Measurements from ENCODE around the gene FXYD1.

Gene FXYD1

DNA sequence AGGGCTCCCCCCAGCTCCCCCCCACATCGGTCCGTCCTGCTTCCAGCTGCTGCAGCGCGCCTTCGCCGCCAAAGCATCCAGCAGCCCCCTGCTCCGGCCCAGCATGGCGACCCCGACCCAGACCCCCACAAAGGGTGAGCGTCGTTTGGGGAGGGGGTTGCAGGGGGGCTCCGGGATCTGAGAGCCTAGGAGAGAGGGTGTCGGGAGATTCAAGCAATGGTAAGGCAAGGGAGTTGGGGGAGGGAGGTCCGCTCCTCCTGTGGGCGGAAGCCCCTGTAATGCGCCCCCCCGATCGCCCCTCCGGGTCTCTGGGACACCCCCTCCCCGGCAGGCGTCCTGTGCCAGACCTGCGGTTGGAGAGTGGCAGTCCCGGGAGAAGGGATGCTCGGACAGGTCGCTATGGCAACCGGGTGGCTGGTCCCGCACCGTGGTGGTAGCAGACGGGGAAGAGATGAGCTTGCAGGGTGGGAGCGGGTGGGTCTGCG, 4.6 kb downstream of the FXYD1 start, which contains the start of gene FXYD7:
TSS of gene FXYD7 (plus strand) at position 25 of the 485 bp plus-strand sequence. CDS start at position 104, 79 bp downstream.
- H4K20me1 ChIP-seq (ENCODE audit: insufficient read depth, low read length, poor library complexity, severe bottlenecking): no peaks in the 10 kb centered on the region
- H3K4me3 ChIP-seq (ENCODE audit: low read length, poor library complexity, severe bottlenecking): peak within 1 kb of the TSS; percentile 50
- H3K9me2 ChIP-seq (replicated peaks; ENCODE audit: low read depth, low read length): no peaks in the 10 kb centered on the region
- no peaks in the 10 kb centered on the region for H3K9me3 ChIP-seq (ENCODE audit: insufficient read depth, low read depth, low read length)
- no peaks in the 10 kb centered on the region for H3K36me3 ChIP-seq (ENCODE audit: insufficient read depth, low read length)
- H3K4me1 ChIP-seq (ENCODE audit: insufficient read depth, low read length, poor library complexity, severe bottlenecking): peaks cover 9% of the 10 kb centered on the region
- peak within 1 kb of the TSS; percentile 58; the same call in 1 of the 2 replicates for H2AFZ ChIP-seq (ENCODE audit: low read length)
- TF ChIP-seq EZH2phosphoT487 (IDR thresholded peaks at IDR 0.05; ENCODE audit: borderline replicate concordance) (no peak), CTCF (conservative IDR thresholded peaks at IDR 0.05; ENCODE audit: low read length) (no peak)
- no peak within 1 kb of the TSS for H3K9ac ChIP-seq (ENCODE audit: low read depth, low read length, poor library complexity, severe bottlenecking)
- no peaks in the 10 kb centered on the region for H3K79me2 ChIP-seq (ENCODE audit: insufficient read depth, low read length)
- no peaks in the 10 kb centered on the region for H3F3A ChIP-seq (ENCODE audit: low read depth)
- H3K4me2 ChIP-seq (ENCODE audit: low read depth, low read length, poor library complexity, severe bottlenecking): peak within 1 kb of the TSS; percentile 62
- H3K27me3 ChIP-seq (ENCODE audit: insufficient read depth, low read length, poor library complexity, severe bottlenecking): no peaks in the 10 kb centered on the region

- Histone ChIP-seq H3K9me3 (ENCODE audit: insufficient read depth, low read depth, low read length) (no peaks in the 10 kb centered on the region), H3F3A (ENCODE audit: low read depth) (no peaks in the 10 kb centered on the region), H4K20me1 (ENCODE audit: insufficient read depth, low read length, poor library complexity, severe bottlenecking) (no peaks in the 10 kb centered on the region), H3K4me3 (ENCODE audit: low read length, poor library complexity, severe bottlenecking) (no peak overlapping the region), H3K4me1 (ENCODE audit: insufficient read depth, low read length, poor library complexity, severe bottlenecking) (peaks cover 9% of the 10 kb centered on the region), H3K36me3 (ENCODE audit: insufficient read depth, low read length) (no peaks in the 10 kb centered on the region), H3K9ac (ENCODE audit: low read depth, low read length, poor library complexity, severe bottlenecking) (no peak overlapping the region), H2AFZ (ENCODE audit: low read length) (no peak overlapping the region), H3K79me2 (ENCODE audit: insufficient read depth, low read length) (no peaks in the 10 kb centered on the region), H3K4me2 (ENCODE audit: low read depth, low read length, poor library complexity, severe bottlenecking) (no peak overlapping the region), H3K9me2 (replicated peaks; ENCODE audit: low read depth, low read length) (no peaks in the 10 kb centered on the region), H3K27me3 (ENCODE audit: insufficient read depth, low read length, poor library complexity, severe bottlenecking) (no peaks in the 10 kb centered on the region)
- no peak for TF ChIP-seq EZH2phosphoT487 (IDR thresholded peaks at IDR 0.05; ENCODE audit: borderline replicate concordance)
- TF ChIP-seq CTCF (conservative IDR thresholded peaks at IDR 0.05; ENCODE audit: low read length): no peak
These were observed 5.2 kb downstream of the FXYD1 start for GRCh38 chr19:35143818-35144217.

GRCh38 chr19:35144259-35144599, 5.6 kb downstream of the FXYD1 start:
- H3K9me3 ChIP-seq (ENCODE audit: insufficient read depth, low read depth, low read length): no peaks in the 10 kb centered on the region
- H3K4me2 ChIP-seq (ENCODE audit: low read depth, low read length, poor library complexity, severe bottlenecking): no peak overlapping the region
- no peaks in the 10 kb centered on the region for H3K79me2 ChIP-seq (ENCODE audit: insufficient read depth, low read length)
- H4K20me1 ChIP-seq (ENCODE audit: insufficient read depth, low read length, poor library complexity, severe bottlenecking): no peaks in the 10 kb centered on the region
- H3F3A ChIP-seq (ENCODE audit: low read depth): no peaks in the 10 kb centered on the region
- no peaks in the 10 kb centered on the region for H3K27me3 ChIP-seq (ENCODE audit: insufficient read depth, low read length, poor library complexity, severe bottlenecking)
- TF ChIP-seq EZH2phosphoT487 (IDR thresholded peaks at IDR 0.05; ENCODE audit: borderline replicate concordance) (no peak), CTCF (conservative IDR thresholded peaks at IDR 0.05; ENCODE audit: low read length) (no peak)
- no peaks in the 10 kb centered on the region for H3K36me3 ChIP-seq (ENCODE audit: insufficient read depth, low read length)
- H2AFZ ChIP-seq (ENCODE audit: low read length): no peak overlapping the region
- H3K4me1 ChIP-seq (ENCODE audit: insufficient read depth, low read length, poor library complexity, severe bottlenecking): peaks cover 9% of the 10 kb centered on the region
- no peak overlapping the region for H3K4me3 ChIP-seq (ENCODE audit: low read length, poor library complexity, severe bottlenecking)
- no peak overlapping the region for H3K9ac ChIP-seq (ENCODE audit: low read depth, low read length, poor library complexity, severe bottlenecking)
- H3K9me2 ChIP-seq (replicated peaks; ENCODE audit: low read depth, low read length): no peaks in the 10 kb centered on the region
